HG03103 (cell line): Measurements from ENCODE around the gene CCDC85C.

ENCODE experiments used
- ATAC-seq: cut with Tn5 transposase; IDR thresholded peaks from one replicate; pipeline ENCODE4 v1.9.1; 2021; ENCODE audit warnings: low read depth; ENCODE audit not compliant: unreplicated experiment

CCDC85C gene

GRCh38 chr14:99575043-99576023 is 28.7 kb downstream of the CCDC85C start:
- ATAC-seq, result no peak

- ATAC-seq, result no peak
Measured at GRCh38 chr14:99574099-99574880, 29.7 kb downstream of the CCDC85C start.

GRCh38 chr14:99573436-99574098 is 30.4 kb downstream of the CCDC85C start:
- no peak for ATAC-seq

GRCh38 chr14:99573000-99573330 is 31.0 kb downstream of the CCDC85C start:
- no peak for ATAC-seq

- ATAC-seq, result no peak
Measured at GRCh38 chr14:99572173-99572999, 31.6 kb downstream of the CCDC85C start.

- ATAC-seq, result no peak
Measured at GRCh38 chr14:99571303-99571986, 32.6 kb downstream of the CCDC85C start.

- ATAC-seq, result no peak
Measured at GRCh38 chr14:99570544-99571302, 33.3 kb downstream of the CCDC85C start.

GRCh38 chr14:99569725-99570543 is 34.1 kb downstream of the CCDC85C start:
- no peak for ATAC-seq

GRCh38 chr14:99568567-99569560 is 35.1 kb downstream of the CCDC85C start:
- no peak for ATAC-seq

GRCh38 chr14:99566390-99567354 is 37.3 kb downstream of the CCDC85C start:
- no peak for ATAC-seq

- no peak for ATAC-seq
Measured at GRCh38 chr14:99566009-99566389, 38.0 kb downstream of the CCDC85C start.

GRCh38 chr14:99565383-99565782 is 38.6 kb downstream of the CCDC85C start:
- no peak for ATAC-seq

GRCh38 chr14:99564926-99565259 is 39.1 kb downstream of the CCDC85C start:
- no peak for ATAC-seq

GRCh38 chr14:99564256-99564925 is 39.6 kb downstream of the CCDC85C start:
- no peak for ATAC-seq

- no peak for ATAC-seq
Measured at GRCh38 chr14:99563749-99564129, 40.3 kb downstream of the CCDC85C start.
